ENCODE results near the gene HEPN1.

Gene HEPN1

GRCh38 chr11:124886476-124886875, 32.6 kb upstream of the HEPN1 start:
- no peak for DNase-seq

- no peak for DNase-seq
These were observed 31.9 kb upstream of the HEPN1 start for GRCh38 chr11:124886978-124887666.

DNA sequence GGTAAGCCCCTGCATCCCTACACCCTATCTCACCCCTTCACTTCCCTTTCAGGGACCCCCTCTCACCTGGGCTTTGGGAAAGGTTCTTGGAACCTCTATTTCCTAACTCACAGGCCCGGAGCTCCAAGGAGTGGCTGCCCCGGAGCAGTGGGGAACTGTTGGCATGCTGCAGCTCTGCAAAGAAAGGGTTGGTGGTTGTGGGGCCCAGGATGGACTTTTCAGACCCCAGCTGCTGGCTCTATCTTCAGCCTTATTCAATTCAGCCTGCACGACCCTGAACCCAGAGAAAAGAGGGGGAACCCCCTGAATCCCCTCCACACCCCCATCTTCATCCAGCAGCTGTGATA, 31.4 kb upstream of the HEPN1 start:
- no peak for DNase-seq

- no peak for DNase-seq
These were observed 29.6 kb upstream of the HEPN1 start for GRCh38 chr11:124889191-124890091.

DNA sequence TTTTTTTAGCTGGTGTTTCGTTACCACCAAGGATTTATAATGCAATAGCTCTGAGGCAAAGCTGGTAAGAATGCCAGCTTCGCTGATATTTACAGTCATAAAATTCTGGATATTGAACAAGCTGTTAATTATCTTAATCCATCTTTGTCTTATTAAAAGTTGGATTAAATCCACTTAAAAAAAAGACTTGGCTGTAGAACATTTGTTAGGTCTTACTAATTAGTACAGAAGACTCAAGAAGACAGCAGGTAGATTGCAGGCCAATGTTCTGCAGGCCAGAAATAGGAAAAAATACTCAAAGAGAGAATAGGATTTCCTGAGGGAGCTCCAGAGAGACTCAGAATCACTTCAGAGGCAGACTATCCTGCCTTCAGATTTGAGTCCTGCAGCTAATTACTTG, 28.9 kb upstream of the HEPN1 start:
- no peak for DNase-seq

- no peak for DNase-seq
These were observed 28.2 kb upstream of the HEPN1 start for GRCh38 chr11:124890683-124891372.

DNA sequence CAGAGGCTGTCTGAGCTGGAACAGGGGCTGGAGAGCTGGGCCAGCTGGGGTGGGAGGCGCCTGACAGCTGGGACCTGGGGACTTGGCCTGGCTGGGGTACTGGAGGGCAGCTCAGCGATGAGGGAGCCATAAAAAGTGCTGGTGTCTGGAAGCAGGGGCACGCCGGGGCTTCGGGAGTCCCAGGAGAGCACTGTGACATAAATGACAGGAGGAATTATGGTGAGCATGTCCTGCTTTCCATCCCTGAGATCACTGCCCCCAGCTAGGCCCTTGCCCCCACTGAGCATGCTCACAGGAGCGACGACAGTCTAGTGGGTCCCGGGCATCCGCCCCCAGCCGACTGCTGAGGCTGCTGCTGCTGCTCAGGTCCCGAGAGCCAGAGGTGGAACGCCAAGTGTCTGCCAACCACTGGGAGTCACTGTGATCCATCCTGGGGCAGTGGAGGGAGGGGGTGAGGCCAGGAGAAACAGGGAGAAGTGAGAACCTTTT, 27.6 kb upstream of the HEPN1 start:
- no peak for DNase-seq

DNA sequence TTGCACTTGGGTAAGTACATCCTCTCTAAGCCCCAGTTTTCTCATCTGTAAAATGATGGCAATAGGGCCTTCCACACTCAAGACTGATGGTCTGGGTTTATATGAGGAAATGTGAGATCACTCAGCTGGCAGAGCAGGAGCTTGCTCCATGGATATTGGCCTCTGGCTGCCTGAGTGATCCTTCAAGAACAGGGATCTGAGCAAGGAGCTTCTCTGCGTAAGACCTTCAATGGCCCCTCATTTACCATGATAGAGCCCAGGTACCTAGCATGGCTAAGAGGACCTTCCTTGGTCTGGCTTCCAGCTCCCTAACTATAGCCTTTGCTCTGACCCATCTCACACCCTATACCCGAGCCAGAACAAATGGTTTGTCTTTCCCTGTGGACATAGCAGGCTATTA, 26.9 kb upstream of the HEPN1 start:
- no peak for DNase-seq

DNA sequence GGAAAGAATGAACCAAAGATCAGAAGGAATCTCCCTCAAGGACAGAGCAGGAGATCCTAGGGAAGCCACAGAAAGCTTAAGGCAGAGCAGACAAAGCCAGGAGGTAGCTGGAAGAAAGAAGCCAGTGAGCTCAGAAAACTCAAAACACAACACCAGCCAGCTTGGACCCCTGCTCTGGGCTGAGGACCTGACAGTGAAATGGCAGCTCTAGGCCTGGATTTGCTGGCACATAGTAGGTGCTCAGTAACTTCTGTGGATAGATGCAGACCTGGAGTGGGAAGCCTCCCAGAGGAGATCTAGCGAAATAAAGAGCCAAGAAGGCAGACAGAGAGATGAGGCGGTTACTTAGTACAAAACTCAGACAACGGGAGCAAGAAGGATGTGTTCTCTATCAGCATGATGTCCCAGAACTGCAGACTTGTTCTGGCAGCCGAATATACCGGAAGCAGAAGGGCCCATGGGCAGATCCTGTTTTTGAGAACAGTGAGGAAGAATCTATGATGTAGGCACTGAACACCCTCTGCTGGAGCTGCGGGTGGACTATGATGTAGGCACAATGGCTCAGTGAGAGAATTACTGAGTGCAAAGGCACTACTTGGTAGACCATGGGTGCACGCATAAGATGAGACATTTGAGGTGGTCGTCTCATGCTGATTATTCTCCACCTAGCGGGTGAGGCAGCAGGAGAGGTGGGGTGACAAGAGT, 26.1 kb upstream of the HEPN1 start:
- no peak for DNase-seq

- DNase-seq = no peak
These were observed 25.2 kb upstream of the HEPN1 start for GRCh38 chr11:124893781-124894401.

DNA sequence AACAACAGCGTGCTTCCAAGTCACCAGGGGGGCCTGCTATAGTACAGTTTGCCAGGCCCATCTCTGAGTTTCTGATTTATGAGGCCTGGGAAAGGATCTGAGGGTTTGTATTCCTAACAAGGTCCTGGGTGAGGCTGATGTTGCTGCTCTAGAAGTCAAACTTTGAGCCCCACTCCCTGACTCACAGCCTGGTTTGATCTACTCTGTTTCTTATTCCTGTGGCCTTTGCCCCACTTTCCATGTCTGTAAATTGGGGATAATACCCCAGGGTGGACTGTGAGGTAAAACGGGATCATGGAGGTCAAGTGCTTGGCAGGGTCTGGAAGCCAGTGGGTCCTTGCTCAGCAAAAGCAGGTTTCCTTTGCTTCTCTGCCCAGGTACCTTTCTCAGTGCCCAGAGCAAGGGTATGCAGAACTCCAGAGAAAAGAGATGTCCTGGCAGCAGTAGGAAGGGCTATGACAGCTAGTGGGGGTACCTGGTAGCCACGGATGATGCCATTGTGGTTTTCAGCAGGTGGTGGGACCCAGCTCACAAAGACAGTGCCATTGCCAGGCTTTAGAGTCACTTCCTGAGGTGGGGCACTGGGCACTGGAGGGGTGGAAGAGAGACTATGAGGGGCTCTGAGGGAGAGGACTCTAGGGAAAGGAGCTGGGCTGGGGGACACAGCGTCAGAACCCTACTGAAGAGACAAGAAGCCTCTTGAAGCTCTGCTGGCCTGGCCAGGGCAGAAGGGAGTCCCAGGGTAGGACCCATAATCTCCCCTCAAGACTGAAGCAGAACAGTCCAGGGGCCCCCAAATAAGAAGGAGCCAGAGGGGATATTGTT, 24.2 kb upstream of the HEPN1 start:
- no peak for DNase-seq

DNA sequence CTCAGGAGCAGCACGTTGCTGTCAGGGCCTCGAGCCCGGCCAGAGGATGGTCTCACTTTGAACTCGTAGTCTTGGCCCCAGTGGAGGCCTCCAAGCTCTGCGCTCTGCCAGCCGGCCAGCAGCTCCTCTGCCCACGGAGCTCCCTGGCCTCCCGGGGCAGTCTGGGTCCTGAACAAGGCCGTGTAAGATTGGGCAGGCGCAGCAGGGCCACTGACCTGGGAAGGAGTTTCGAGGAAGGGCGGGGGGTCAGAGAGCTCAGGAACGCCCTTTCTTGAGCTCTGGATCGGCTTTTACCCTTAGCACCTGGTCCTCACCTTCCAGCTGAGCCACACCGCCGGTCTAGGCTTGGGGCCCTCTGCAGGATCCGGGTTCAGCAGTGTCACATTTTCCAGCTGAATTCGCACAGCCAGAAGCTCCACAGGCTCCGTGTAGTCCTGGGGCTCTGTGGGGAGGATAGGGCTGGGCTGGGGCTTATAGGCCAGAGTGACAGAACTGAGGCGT, 23.5 kb upstream of the HEPN1 start:
- no peak for DNase-seq

- no peak for DNase-seq
These were observed 22.8 kb upstream of the HEPN1 start for GRCh38 chr11:124896071-124896750.

GRCh38 chr11:124896821-124897391, 22.1 kb upstream of the HEPN1 start:
- no peak for DNase-seq

- no peak for DNase-seq
These were observed 21.3 kb upstream of the HEPN1 start, which contains the start of gene ROBO4 for GRCh38 chr11:124897674-124898262. TSS of gene ROBO4 (minus strand) at chr11:124897865. CDS start at chr11:124897795, 70 bp downstream.

- no peak for DNase-seq
These were observed 20.8 kb upstream of the HEPN1 start for GRCh38 chr11:124898263-124898680.

- no peak for DNase-seq
These were observed 20.3 kb upstream of the HEPN1 start for GRCh38 chr11:124898711-124899110.

DNA sequence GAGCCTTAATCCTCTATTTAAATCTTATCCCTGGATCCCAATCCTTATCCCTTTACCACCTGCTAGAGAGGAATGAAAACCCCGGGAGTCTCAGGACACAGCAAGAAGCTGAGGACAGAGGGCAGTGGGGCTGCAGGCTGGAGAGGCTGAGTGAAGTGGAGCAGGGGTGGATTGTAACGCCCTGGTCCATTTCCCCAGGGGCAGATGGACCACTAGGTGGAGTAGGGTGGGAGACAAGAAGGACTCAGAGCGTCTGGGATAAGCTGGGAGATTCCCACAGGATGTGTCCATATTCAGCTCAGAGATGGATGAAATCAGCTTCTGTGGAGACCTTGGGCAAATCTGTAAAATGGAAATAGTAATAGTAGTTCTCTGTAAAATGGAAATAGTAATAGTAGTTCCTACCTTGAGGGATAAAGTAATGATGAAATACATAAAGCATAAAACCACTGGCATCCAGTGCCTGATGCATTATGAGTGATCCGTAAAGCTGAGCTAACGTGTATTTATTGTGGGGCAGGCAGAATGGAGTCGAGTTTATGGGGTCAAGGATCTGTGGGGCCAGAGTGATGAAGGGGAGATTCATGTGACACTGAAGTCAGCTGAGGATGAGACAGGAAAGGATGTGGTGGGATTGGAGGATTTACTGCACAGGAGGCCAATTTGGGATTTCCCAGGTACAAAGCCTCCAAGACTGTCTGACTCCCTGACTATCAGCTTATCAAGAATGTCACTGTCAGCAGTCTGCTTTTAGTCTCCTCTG, 19.5 kb upstream of the HEPN1 start:
- DNase-seq = no peak

DNA sequence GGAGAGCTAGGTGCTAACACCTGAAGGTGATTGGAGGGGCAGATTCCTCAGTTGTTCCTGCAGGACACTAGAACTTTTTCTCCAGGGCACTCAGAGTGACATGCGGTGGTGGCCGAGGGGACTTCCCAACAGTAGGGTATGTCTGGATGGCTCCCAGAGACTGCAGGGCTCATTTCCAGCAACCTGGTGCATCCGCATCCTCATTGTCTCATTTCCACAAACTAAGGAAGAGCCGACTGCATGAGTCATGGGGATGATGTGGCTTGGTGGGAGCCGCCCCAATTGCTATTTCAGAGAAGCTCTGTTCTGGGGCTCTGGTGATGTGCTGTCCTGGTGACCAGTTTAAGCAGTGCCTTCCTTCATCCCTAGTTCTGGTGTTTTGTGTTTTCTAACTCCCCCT, 18.6 kb upstream of the HEPN1 start:
- DNase-seq = no peak

Measured in activated CD4-positive, alpha-beta T cell treated with anti-CD3 and anti-CD28 coated beads for 1 hour (primary cell).